ENCODE measurements around the gene GABBR2. TPM values are rescaled to one million over a fixed set of nuclear protein-coding genes. Genes with fewer than 3 reads are reported as not detected.

The GABBR2 gene
- total RNA-seq, 1 experiment from 2014 or later = 1.5 TPM

GRCh38 chr9:98403715-98404114 is 305.0 kb downstream of the GABBR2 start:
- no peak for DNase-seq (ENCODE audit: low read depth)

- no peak for DNase-seq (ENCODE audit: low read depth)
Observed at GRCh38 chr9:98402019-98402840, 306.5 kb downstream of the GABBR2 start.

- DNase-seq (ENCODE audit: low read depth) = no peak
Observed at GRCh38 chr9:98401140-98402018, 307.4 kb downstream of the GABBR2 start.

GRCh38 chr9:98399950-98400683 is 308.6 kb downstream of the GABBR2 start:
- DNase-seq (ENCODE audit: low read depth) = no peak

GRCh38 chr9:98396656-98397055 is 312.1 kb downstream of the GABBR2 start:
- DNase-seq (ENCODE audit: low read depth) = peak; percentile 42

- no peak for DNase-seq (ENCODE audit: low read depth)
Observed at GRCh38 chr9:98396236-98396635, 312.5 kb downstream of the GABBR2 start.

- no peak for DNase-seq (ENCODE audit: low read depth)
Observed at GRCh38 chr9:98391867-98392266, 316.9 kb downstream of the GABBR2 start.

GRCh38 chr9:98391406-98391805 is 317.3 kb downstream of the GABBR2 start:
- no peak for DNase-seq (ENCODE audit: low read depth)

- DNase-seq (ENCODE audit: low read depth) = no peak
Observed at GRCh38 chr9:98385751-98386150, 323.0 kb downstream of the GABBR2 start.

GRCh38 chr9:98383758-98384157 is 325.0 kb downstream of the GABBR2 start:
- no peak for DNase-seq (ENCODE audit: low read depth)

- no peak for DNase-seq (ENCODE audit: low read depth)
Observed at GRCh38 chr9:98381311-98382103, 327.2 kb downstream of the GABBR2 start.

- peak; percentile 62 for DNase-seq (ENCODE audit: low read depth)
Observed at GRCh38 chr9:98380065-98380681, 328.6 kb downstream of the GABBR2 start.

- DNase-seq (ENCODE audit: low read depth) = no peak
Observed at GRCh38 chr9:98379572-98379971, 329.2 kb downstream of the GABBR2 start.

- no peak for DNase-seq (ENCODE audit: low read depth)
Observed at GRCh38 chr9:98378794-98379193, 329.9 kb downstream of the GABBR2 start.

- no peak for DNase-seq (ENCODE audit: low read depth)
Observed at GRCh38 chr9:98378206-98378780, 330.4 kb downstream of the GABBR2 start.

GRCh38 chr9:98375138-98375726 is 333.5 kb downstream of the GABBR2 start:
- peak; percentile 69 for DNase-seq (ENCODE audit: low read depth)

GRCh38 chr9:98374385-98375051 is 334.2 kb downstream of the GABBR2 start:
- peak; percentile 61 for DNase-seq (ENCODE audit: low read depth)

GRCh38 chr9:98373609-98374008 is 335.1 kb downstream of the GABBR2 start:
- DNase-seq (ENCODE audit: low read depth) = no peak

GRCh38 chr9:98372077-98372836 is 336.5 kb downstream of the GABBR2 start:
- DNase-seq (ENCODE audit: low read depth) = no peak

Measured in Daoy (cell line).